NCI-H146 (cell line): Measurements from ENCODE around the gene PANK4.
A peak's percentile ranks its signal among the peaks of the same experiment; 100 is the strongest.

Experiments
- DNase-seq: peaks from one replicate; lab custom pipeline; 2025; lab: John Stamatoyannopoulos, UW

Gene PANK4

DNA sequence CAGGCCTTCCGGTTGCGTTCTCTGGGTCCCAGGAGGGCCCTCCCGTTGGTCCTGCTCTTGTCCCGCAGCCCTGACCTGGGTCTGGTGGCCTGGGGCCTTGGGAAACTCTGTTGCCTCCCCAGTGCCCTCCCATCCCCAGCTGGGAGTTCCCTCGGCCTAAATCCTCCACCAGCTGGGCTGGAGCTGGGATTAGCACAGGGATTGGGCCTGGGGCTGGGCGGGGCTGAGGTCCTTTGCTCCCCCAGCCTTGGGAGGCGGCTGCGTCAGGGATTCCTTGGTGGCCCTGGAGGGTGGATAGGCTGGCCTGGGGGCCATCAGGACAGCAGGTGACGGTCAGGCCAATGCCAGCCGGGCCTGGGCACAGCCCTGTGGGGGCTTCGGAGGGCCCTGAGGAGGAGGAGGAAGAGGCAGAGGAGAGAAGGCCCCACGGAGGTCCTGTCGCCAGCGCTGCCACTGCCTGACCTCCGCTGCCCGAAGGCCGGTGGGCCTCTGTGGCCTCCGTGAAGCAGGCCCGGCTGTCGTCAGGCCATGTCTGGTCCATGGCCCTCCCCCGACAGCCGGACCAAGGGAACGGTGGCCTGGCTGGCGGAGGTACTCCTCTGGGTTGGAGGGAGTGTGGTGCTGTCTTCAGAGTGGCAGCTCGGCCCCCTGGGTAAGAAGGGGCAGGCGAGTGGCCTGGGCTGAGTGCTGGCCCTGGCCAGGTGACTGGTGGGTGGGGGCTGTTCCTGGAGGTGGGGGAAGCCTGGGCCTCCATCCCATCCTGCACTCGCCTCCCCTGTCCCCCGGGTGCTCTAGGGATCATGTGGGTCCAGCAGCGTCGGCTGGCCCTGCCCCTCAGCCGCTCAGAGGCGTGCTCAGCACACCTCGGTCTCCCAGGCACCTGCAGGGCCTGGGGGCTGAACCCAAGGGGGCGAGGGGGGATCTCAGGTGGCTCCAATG, 50.1 kb downstream of the PANK4 start, which contains the start of gene PLCH2:
PLCH2 (plus strand) TSS at position 229 of the 939 bp plus-strand sequence; CDS start at position 529, 300 bp downstream.
- DNase-seq: no peak

DNA sequence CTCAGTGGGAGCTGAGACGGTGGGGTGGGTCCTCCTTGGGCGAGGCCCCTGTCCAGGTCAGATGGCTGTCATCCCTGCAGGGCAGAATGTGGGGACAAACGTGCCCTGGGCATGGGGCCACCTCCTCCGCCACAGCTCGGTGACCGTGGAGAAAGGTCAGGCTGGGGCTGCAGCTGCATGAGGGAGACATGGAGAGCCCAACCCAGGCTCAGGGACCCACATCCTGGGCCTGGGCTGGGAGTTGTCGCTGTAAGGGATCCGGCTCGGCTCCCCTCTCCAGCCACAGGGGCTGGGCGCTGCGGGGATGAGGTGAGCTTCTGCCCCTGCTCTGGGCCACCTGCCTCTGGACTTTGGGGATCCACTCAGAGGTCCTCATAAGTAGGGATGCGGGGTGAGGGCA, 50.8 kb downstream of the PANK4 start:
- DNase-seq: no peak

DNA sequence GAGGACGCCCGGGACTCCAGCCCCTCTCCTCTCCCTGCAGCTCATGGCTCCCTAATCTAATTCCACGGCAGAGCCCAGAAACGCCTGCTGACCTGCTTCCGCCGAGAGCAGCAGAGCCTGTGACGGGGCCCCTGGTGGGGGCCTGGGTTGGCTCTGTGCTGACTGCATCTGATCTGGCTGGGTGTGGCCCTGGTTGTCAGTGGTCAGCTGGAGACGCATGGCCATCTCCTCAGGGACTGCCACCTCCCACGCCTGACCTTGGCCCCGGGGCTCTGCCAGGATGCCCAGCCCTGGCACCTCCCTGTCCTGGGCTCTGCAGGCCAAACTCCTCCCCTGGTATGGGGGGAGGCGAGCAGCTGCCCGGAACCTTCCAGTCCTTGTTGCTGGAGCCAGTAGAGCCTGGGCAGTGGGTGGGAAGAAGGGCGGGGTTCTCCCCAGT, 51.4 kb downstream of the PANK4 start:
- DNase-seq: no peak

DNA sequence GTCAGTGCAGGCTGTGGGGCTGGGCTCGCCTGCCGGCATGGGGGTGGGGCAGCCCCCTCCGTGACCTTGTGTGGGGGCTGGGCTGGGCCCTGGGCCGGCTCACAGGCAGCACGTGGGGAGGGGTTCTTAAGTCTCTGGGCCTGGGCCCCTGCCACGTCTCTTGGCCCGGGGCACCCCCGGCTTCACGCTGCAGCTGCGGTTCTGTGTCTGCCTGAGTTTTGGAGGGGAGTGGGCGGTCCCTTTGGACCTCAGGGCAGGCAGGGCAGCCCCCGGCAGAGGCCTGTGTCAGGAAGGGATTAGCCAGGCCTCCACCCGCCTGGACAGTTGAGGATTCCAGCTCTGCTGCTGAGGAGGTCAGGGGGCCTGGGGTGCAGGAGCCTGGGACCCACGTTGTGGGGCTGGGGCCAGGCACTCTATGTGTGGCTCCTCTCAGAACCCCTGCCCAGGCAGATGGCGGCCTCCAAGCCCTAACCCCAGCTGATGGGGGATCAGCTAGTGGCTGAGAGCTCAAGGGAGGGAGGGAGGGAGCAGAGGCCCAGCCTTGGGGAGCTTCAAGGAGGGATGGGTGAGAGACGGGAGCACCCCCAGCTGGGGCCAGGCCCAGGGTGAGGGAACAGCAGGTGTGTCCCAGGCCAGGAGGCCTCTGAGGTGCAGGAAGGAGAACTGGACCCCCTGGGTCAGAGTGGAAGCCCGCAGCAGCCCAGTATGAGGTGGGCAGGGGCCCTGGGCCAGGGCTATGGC, 52.1 kb downstream of the PANK4 start:
- DNase-seq: no peak

DNA sequence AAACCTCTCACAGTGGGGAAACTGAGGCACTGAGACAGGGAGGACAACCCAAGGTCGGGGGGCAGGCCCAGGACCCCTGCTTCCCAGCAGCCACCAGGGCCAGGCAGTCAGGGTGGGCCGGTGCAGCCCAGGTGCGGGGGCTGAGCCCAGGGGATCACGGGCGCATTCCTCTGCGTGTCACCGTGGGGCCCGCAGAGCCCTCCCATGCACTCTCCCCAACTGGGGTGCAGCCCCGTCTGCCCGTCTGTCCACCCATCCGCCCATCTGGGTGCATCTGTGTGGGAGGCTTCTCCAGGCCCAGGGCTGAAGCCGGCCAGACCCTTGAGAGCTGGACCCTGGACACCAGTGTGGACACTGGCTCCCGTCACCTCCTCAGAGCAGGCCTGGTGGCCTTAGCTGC, 53.2 kb downstream of the PANK4 start:
- DNase-seq: no peak

DNA sequence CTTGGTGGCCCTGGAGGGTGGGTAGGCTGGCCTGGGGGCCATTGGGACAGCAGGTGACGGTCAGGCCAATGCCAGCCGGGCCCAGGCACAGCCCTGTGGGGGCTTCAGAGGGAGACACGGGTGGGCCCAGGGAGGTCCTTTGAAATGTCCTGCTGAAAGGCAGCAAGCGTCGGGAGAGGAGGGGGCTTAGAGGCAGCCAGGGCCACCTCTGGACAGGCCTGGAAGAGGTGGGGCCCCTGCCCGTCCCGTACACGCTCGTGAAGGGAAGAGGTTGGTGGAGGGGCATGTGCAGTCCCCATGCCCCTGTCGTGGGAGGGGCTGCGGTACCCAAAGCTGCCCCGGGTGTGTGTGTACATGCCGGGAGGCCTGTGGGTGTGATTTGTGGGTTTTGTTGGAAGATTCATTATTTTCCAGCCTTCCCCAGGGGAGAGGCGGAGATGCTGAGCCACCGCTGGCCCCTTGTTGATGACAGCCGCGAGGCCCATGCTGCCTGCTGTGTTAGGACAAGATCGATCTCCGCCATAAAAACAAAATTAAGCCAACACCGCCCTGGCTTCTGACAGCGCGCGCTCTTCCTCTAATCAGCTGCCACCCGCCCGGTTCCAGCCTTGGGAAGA, 53.7 kb downstream of the PANK4 start:
- peak; percentile 34 for DNase-seq

DNA sequence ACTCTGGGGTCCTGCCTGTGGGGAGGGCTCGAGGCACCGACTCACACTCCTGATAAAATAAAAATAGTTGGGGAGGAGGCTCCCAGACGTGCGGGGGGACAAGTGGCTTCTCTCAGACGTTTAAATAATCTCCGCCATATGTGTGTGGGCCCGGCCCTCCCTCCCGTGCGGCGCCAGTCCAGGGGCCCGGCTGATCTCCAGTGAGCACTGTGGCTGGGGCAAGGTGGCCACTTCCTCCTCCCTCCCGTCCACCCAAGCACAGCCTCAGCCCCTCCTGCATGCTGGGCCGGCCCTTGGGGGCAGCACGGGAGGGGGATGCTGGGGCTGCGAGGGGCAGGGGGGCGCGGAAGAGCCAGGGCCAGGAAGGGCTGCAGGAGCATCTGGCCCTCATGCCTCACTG, 54.3 kb downstream of the PANK4 start:
- DNase-seq: no peak

DNA sequence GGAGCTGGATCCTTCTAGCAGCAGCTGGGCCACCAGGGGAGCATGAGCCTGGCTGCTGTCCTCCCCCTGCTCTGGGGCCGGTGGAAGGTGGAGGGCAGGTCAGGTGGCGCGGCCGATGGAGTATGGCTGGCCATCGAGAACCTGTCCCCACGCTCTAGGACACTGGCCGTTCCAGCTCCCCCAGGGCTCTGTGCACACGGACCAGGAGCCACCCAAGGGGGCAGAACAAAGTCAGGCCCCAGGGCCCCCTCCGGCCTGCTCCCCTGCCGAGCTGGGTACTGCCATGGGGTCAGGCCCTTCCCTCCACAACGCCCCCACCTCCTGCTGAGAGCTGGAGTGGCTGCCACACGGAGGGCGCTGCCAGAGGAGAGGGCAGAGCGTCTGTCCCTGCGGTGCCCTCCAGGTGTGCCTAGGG, 54.8 kb downstream of the PANK4 start:
- peak; percentile 27 for DNase-seq

DNA sequence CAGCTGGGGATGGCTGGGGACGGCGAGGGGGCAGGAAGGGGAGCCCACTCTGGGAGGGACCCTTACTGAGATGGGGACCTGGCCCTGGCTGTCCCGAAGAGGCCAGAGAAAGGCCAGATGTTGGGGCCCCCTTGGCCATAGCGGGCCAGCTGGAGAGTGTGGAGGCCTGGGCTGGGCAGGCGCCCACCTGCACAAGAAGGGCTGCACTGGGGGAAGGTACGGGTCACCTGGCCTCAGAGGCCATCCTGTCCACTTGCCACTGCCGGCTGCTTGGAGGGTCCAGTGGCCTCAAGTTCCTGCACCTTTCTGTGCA, 55.3 kb downstream of the PANK4 start:
- no peak for DNase-seq

DNA sequence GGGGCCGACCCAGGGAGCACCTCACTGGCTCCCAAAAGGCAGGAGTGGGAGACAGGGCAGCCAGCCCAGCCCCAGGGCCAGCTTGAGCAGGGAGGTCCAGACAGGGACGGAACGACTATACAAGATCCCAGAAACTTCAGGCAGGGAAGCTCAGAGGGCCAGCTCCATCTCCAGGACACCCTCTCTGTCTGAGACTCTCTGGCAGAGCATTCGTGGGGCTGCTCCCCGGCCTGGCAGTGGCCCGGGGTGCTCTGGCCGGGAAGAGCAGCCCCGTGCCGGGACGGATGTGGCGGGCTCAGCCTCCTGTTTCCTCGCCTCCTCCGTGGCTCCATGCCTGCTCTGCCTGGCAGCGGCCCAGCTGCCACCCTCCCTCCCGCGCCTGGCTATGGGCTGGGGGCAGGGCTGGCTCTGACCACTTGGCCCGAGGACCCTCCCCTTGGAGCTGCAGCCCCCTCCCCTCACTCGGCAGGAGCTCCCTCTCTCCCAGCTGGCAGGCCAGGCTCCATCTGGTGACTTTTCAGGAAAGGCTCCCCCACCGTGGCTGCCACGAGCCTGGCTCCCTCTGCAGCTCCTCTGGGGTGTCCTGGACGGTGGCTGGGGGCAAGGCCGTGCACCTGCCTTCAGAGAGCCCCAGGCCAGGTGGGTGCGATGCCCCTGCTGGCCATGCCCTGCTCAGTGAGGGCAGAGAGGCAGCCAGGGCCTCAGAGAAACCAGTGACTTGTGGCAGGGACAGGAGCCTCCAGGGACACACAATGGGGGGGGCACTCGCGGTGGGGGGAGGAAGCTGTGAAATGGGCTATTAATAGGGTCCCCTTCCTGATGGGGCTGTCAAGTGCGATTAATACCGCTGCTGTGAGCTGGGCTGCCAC, 55.9 kb downstream of the PANK4 start:
- no peak for DNase-seq

DNA sequence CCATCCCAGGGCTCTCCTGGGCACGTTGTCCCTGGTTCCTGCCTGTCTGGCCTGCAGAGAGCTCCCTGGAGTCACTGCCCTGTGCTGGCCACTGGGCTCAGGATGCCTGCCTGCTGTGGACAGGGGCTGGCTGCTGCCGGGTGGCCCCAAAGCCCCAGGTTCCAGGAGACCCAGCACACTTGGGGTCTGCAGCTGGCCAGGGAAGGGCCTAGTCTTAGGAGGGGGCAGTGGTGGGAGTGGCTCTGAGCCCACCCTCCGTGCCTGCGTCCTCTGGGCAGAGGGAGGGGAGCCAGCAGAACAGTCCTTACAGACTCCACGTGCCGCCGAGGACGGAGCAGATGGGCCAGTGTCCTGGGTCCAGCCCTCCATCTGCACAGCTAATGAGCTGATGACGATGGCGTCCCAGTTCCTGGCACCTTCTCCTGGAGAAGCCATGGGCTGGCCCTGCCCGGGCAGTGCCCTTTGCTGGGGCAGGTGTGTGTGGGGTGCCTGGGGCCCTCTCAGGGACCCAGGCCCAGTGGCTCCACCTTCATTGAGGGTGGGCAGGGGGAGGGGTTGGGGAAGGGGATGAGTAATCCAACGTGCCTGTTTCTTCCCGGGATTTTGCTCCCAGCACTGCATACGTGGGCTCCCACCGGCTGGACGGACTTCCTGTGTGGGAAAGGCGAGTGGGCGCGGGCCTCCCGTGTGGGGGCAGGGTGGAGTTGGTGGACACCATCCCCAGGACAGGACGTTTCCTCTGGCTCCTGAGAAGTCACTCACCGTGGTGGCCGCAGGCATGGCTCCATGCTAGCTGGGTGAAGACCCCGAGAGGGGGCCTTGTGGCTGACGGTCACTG, 57.1 kb downstream of the PANK4 start:
- DNase-seq: no peak

DNA sequence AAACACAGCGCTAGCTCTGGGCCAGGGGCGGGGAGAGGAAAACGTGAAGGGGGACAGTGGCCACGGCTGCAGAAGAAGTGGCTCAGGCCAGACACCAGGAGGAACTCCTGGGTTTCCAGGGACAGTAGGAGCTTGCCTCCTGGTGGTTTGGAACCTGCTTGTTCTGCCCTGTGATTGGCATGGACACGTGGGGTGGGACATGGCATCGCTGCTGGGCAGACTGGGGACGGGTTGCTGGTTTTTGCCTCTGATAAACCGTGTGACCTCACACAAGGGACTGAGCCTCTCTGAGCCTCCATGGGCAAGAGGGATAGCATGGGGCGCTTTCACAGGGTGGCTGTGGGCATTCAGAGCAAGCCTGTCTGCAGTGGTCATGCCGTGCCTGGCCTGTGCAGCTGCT, 57.9 kb downstream of the PANK4 start:
- no peak for DNase-seq

DNA sequence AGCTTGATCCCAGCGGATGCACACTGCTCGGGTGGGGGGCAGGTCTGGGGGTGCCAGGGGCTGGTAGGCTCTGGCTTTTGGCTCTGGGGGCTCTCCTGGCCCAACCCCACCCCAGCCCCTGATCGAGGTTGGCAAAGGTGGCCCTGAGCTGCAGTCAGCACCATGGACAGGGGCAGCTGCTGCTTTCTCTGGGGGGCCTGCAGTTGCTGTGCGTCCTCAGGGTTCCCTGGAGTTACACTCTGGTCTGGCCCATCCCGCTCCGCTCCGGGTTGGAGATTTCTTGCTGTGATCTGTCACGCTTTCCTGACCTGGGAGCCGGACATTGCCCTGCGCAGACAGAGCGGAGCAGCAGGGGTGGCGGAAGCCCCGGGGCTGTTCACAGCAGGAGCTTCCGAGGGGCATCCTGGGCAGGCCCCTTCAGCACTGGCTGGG, 58.3 kb downstream of the PANK4 start:
- DNase-seq: no peak

DNA sequence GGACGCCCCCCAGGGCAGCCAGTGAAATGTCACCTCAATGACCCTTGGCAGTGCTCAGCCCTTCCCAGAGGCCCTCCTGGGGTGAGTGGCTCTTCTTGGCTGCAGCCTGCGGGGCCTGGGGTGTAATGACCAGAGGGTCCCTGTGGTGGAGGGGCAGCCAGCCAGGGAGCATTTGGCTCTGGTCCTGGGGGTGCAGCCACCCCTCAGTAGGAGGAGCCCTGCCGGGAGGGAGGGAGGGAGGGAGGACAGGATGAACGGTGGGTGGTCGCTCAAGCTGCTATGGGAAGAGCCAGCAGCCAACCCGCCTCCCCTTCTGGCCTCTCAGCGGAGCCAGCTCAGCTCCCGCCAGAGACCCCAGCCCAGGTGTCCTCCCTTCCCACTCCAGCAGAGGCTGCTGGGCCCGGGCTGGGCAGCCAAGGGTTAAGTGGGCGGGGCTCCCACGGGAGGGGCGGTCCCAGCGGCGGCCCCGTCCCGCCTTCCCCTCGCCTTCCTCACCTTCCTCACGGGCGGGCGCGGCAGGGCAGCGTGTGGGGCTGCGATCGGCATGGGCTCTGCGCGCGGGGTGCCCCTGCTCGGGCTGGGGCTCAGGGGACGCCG, 59.3 kb downstream of the PANK4 start:
- DNase-seq: no peak

DNA sequence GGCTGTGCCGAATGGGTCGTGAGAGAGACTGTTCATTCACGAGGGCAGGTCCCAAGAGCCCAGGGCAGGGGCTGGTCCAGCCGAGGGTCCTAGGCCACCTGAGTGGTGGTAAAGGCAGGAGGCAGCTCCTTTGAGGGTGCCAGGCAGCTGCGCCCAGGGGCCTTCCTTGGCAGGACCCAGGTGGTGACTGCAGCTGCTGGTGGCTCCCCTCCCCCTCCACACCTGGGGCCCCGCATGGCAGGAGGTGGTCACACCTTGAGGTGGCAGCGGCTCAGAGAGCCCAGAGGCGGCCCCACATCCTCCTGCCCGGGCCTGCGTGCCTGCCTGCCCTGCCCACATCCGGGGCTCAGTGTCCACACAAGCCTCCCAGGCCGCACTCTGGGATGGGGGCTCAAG, 60.1 kb downstream of the PANK4 start:
- DNase-seq: no peak

DNA sequence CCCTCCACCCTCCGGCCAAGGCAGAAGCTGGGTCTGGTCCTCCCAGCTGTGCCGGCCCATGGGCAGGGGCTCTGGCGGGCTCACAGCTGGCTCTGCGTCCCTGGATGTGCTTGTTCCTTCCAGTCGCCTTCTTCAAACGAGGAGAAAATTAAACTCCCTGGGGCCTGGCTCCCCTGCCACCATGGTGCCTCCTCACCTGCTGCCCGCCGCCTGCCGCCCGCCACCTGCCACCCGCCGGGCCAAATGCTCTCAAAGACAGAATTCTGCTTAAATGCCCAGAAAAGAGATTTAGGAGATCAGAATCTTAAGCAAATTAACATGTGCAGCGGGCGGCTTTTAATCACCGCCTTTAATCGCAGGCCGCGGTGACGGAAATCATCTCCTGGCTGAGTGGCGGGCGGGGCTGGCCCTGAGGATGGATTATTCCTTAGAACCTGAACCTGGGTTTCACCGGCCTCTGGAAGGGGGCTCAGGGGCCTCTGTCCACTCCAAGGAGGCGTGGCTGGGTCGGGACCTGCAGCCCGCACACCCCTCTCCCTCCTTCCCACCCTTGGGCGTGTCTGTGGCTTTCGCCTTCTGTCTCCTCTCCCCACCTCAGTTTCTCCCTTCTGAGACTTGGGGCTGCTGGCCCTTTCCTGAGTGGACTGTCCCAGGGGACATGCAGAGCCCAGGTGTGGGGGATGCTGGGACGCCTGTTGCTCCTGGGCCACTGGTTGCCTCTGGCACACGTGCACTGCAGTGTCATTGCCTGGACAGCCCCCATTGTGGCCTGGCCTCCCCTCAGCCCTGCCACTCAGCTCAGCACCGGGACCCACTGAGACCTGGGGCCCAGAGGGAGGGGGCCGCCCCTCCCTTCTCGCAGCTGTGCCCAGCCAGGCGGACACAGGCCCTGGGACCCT, 60.8 kb downstream of the PANK4 start:
- no peak for DNase-seq

DNA sequence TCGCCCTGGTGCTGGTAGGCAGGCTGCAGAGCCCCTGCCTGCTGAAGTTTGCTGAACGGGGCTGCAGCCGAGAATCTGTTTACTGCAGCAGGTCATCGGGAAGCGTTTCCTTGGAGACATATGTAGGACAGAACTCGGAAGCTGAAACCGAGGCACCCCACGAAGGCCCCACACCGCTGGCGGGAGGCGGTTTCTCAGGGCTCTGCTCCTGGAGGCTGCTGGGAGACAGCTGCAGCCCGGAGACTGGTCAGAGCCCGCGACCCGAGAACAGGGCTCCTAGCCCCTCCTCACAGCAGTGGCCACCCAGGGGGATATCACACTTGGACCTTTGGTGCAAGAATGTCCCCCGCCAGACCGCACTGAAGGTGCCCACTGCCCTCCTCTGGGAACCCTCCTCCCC, 63.0 kb downstream of the PANK4 start:
- no peak for DNase-seq

DNA sequence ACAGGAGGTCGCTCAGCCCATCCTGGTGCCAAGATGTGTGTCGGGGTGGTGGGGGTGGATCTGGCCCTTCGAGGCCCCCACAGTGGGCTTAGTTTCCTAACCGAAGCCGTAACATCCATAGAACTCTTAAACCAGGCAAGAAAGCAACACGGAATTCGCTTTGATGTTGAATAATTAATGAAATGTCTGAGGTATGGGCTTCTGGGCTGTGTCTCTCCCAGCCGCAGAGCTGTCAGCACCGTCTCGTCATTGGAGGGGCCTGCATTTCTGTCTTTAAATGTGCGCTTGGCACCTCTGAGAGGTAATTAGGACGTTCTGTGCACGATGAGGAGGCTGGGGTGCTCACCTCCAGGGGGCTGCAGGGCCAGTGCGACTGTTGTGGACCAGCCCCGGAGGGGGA, 63.6 kb downstream of the PANK4 start:
- no peak for DNase-seq

DNA sequence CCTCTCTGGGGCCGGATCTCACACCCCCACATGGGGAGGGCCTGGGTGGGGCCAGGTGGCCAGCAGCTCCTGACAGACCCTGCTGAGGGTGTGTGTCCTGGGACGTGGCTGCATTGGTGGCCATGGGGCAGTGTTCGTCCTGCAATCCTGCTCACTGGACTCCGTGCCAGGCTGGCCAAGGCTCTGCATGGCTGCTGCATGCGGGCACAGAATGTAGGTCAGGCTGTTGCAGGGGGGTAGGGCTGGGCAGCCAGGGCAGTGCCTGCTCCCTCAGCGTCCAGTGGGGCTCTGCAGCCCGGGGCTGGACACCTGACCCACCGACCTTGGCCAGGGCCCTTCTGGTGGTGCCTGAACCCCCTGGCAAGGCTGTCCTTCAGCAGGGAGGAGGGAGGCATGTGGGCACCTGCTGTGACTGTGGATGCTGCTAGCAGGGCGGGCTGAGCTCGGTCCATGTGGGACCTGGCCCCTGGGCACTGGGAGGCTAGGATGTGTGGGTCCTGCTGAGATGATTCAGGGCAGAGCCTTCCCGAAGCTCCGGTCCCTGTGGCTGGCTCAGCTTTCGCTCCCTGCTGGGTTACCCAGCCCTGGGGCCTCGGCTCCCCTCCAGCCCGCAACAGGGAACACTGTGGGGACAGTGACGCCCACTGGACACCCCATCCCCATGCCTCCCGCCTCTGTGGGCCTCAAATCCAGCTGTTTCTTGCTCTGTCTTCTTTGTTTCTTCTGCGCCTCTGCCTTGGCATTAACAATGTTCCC, 65.2 kb downstream of the PANK4 start:
- no peak for DNase-seq
